Testis (tissue), 5 donors: ENCODE results near the gene ABTB1. TPM values are rescaled to one million over a fixed set of nuclear protein-coding genes. Genes with fewer than 3 reads are reported as not detected.
A peak's percentile ranks its signal among the peaks of the same experiment; 100 is the strongest.

Experiments used
- DNase-seq: peaks from one replicate; pipeline ENCODE4 v3.0.0-alpha.2; 2019
- H3K27ac ChIP-seq, 2 donors: fragments of 200-600 bp; sonication (generic); one replicate each; pipeline ENCODE4 v1.5.1; 2019
- H3K27me3 ChIP-seq: fragments of 200-600 bp; sonication (generic); one replicate; pipeline ENCODE4 v1.5.1; 2019
- H3K36me3 ChIP-seq: fragments of 200-600 bp; sonication (generic); one replicate; pipeline ENCODE4 v1.5.1; 2017; ENCODE audit warnings: low read depth; ENCODE audit errors: missing control alignments
- H3K4me1 ChIP-seq: fragments of 200-600 bp; sonication (generic); one replicate; pipeline ENCODE4 v1.5.1; 2019
- H3K4me3 ChIP-seq, 2 donors: fragments of 200-600 bp; sonication (generic); one replicate each; pipeline ENCODE4 v1.5.1; 2017 to 2019
- H3K9me3 ChIP-seq: fragments of 200-600 bp; sonication (generic); one replicate; pipeline ENCODE4 v1.5.1; 2017
- POLR2A ChIP-seq: fragments of 450-650 bp; IDR thresholded peaks from one replicate; pipeline ENCODE4 v1.6.1; 2017; ENCODE audit warnings: antibody characterized with exemption, mild to moderate bottlenecking, moderate library complexity
- WGBS, 2 donors: methylation state at CpG; one replicate each; pipeline ENCODE4 v1.1.5; 2018; 5-methylcytosine and 5-hydroxymethylcytosine counted together
- intact Hi-C: fragments of 100-400 bp; cut with DNase I; formaldehyde crosslinking; loops from one replicate; pipeline ENCODE4 v1.15.1; 2023; ENCODE audit warnings: low total_unique reads
- long read RNA-seq, 2 donors: transcript quantifications; one replicate each; lab custom pipeline, GENCODE V29; 2026
- polyA plus RNA-seq: library from polyadenylated mRNA; stranded (reverse); fragments of 350-450 nt; fragmentation: Illumina TruSeq; extraction: RNeasy Lipid Tissue Mini Kit (QIAGEN cat#74804); gene quantifications from one replicate; pipeline ENCODE4 v1.2.3, GENCODE V29; 2014; ENCODE audit warnings: low read depth, low replicate concordance; ENCODE audit not compliant: insufficient read depth
- total RNA-seq, 2 donors: library from RNA; depleted of rRNA; stranded (reverse); fragments of >200 nt; gene quantifications; one replicate each; pipeline ENCODE4 v1.2.3, GENCODE V29; 2016
- TF ChIP-seq, protein P1 (sequence below), 3 experiments: fragments of 450-650 bp in 2 of 3; fragments of 200-600 bp in 1 of 3; sonication (generic) in 1 of 3; IDR thresholded peaks; one replicate each; pipeline ENCODE4 v1.5.1; 2016 to 2019; ENCODE audit warnings: antibody characterized with exemption in 3 of 3, mild to moderate bottlenecking in 2 of 3, moderate library complexity in 1 of 3

Gene ABTB1
- total RNA-seq (10 to 100 TPM; 28.7 to 39.1 TPM), polyA plus RNA-seq (16.7 TPM)
- long read RNA-seq, donor 1, partial matches to known transcripts, result 0 of 3 reads
- long read RNA-seq, donor 1, other reads (novel, unspliced or antisense), result 0 of 3 reads
- long read RNA-seq, donor 2, result 0 reads

DNA sequence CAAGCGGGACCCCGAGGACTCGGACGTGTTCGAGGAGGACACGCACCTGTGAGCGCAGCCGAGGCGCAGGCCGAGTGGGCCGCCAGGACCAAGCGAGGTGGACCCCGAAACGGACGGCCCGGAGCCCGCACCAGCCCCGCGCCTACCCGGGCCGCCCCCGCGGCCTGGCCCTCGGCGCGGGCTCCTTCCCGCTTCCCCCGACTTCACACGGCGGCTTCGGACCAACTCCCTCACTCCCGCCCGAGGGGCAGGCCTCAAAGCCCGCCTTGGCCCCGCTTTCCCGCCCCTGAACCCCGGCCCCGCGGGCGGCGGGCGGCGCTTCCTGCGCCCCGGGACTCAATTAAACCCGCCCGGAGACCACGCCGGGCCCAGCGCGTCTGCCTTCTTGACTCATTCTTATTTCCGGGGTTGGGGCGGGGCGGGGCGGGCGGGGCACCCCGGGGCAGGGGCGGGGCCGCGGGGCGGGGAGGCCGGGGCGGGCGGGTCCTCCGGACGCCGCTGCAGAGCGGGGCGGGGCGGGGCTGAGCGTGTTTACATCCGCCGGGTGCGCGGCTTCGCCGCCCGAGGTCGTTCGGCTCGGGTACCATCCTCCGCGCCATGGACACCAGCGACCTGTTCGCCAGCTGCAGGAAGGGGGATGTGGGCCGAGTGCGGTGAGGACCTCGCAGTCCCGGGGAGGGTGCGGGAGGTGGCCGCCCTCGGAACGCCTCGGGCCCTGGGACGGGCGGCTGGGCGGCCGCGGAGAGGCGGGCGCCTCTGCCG lies at the start of gene ABTB1:
Gene ABTB1, plus strand, starts transcription at position 524 of the 762 bp plus-strand sequence. Its CDS starts 74 bp downstream, at position 598.
- intact Hi-C loops, result no loop called here
- WGBS, 2 donors, result 1% methylated on average over 73 of the region's 102 CpGs; no CpG with 5 or more reads in 1 of the 2 donors

DNA sequence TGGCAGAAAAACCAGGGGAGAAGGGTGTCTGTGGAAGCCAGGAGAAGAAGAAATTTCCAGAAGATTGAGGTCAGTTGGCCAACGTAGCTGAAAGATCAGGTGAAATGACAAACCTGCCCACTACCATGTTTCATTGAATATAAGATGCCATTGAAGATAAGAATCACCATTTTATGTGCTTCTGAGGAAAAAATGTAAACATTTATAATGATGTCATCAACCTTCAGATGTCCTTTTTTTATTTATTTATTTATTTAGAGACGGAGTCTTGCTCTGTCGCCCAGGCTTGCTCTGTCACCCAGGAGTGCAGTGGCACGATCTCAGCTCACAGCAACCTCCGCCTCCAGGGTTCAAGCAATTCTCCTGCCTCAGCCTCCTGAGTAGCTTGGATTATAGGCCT lies 48.7 kb upstream of the ABTB1 start:
- Histone ChIP-seq H3K36me3 (no peaks in the 10 kb centered on the region), H3K27ac (no peak overlapping the region), H3K4me1 (no peaks in the 10 kb centered on the region), H3K9me3 (no peaks in the 10 kb centered on the region), H3K4me3 (no peak overlapping the region), H3K27me3 (no peaks in the 10 kb centered on the region)
- TF ChIP-seq POLR2A, result no peak
- TF ChIP-seq, protein P1, sequence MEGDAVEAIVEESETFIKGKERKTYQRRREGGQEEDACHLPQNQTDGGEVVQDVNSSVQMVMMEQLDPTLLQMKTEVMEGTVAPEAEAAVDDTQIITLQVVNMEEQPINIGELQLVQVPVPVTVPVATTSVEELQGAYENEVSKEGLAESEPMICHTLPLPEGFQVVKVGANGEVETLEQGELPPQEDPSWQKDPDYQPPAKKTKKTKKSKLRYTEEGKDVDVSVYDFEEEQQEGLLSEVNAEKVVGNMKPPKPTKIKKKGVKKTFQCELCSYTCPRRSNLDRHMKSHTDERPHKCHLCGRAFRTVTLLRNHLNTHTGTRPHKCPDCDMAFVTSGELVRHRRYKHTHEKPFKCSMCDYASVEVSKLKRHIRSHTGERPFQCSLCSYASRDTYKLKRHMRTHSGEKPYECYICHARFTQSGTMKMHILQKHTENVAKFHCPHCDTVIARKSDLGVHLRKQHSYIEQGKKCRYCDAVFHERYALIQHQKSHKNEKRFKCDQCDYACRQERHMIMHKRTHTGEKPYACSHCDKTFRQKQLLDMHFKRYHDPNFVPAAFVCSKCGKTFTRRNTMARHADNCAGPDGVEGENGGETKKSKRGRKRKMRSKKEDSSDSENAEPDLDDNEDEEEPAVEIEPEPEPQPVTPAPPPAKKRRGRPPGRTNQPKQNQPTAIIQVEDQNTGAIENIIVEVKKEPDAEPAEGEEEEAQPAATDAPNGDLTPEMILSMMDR (IDR thresholded peaks at IDR 0.05), result no peak
- DNase-seq, result no peak
- intact Hi-C loops, result no loop called here
- 82 to 88% methylated on average over 5 of the region's 5 CpGs for WGBS, 2 donors

More for the DNA sequence above, at the start of gene ABTB1:
- Histone ChIP-seq H3K9me3 (no peaks in the 10 kb centered on the region), H3K27me3 (no peaks in the 10 kb centered on the region), H3K36me3 (no peaks in the 10 kb centered on the region), H3K4me3 (peak within 1 kb of the TSS; percentile 82 to 84), H3K4me1 (peaks cover 17% of the 10 kb centered on the region), H3K27ac (peak within 1 kb of the TSS; percentile 81 to 88)
- DNase-seq, result peak; percentile 91
- TF ChIP-seq, protein P1 (IDR thresholded peaks at IDR 0.05), result no peak
- TF ChIP-seq POLR2A, result no peak

DNA sequence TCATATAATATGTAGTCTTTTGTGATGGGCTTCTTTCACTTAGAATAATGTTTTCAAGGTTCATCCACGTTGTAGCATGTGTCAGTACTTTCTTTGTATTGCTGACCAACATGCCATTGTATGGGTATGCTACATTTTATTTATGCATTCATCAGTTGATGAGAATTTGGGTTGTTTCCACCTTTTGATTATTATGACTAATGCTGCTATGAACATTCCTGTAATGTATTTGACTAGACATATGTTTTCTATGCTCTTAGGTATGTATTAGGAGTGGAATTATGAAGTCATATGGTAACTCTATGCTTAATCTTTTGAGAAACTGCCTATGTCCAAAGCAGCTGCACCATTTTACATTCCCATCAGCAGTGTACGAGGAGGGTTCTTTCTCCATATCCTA lies 46.9 kb upstream of the ABTB1 start:
- no peaks in the 10 kb centered on the region for H3K36me3 ChIP-seq
- WGBS, 2 donors, result 61 to 77% methylated on average over 2 of the region's 2 CpGs
- TF ChIP-seq, protein P1 (IDR thresholded peaks at IDR 0.05), result no peak
- TF ChIP-seq POLR2A, result no peak
- H3K27ac ChIP-seq, result no peak overlapping the region
- intact Hi-C loops, result no loop called here
- DNase-seq, result no peak
- H3K4me1 ChIP-seq, result peaks cover 7% of the 10 kb centered on the region
- H3K9me3 ChIP-seq, result no peaks in the 10 kb centered on the region
- no peaks in the 10 kb centered on the region for H3K27me3 ChIP-seq
- no peak overlapping the region for H3K4me3 ChIP-seq

DNA sequence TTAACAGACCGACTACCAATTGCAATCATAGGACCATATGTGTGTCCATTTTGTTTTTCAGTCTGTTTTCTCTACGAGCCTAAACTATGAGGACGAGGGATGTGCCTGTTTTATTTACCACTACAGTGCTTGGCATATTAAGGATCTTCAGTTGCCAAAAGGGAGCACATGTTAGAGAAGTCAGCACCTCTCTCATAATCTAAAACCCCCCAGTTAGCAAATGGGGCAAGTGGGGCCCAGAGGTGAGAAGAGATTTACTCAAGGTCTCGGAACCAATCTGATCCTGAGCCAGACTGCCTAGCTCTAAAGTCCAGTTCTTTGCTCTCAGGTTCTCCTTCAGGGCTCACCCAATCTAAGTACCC lies 44.3 kb upstream of the ABTB1 start:
- Histone ChIP-seq H3K36me3 (no peaks in the 10 kb centered on the region), H3K4me1 (peaks cover 7% of the 10 kb centered on the region), H3K27me3 (no peaks in the 10 kb centered on the region), H3K27ac (no peak overlapping the region), H3K9me3 (no peaks in the 10 kb centered on the region), H3K4me3 (peak overlapping the region in 1 of 2 donors; percentile 36)
- no peak for TF ChIP-seq POLR2A
- TF ChIP-seq, protein P1 (IDR thresholded peaks at IDR 0.05), result no peak
- intact Hi-C loops, result no loop called here
- DNase-seq, result no peak
- WGBS, 2 donors, result 51 to 53% methylated on average over 4 of the region's 4 CpGs
